ENCODE results near the gene KLHL10. TPM values are rescaled to one million over a fixed set of nuclear protein-coding genes. Genes with fewer than 3 reads are reported as not detected.

KLHL10 gene
- total and polyA plus RNA-seq, 4 donors = 0.03 to 0.17 (median 0.07) TPM; not detected in 1

DNA sequence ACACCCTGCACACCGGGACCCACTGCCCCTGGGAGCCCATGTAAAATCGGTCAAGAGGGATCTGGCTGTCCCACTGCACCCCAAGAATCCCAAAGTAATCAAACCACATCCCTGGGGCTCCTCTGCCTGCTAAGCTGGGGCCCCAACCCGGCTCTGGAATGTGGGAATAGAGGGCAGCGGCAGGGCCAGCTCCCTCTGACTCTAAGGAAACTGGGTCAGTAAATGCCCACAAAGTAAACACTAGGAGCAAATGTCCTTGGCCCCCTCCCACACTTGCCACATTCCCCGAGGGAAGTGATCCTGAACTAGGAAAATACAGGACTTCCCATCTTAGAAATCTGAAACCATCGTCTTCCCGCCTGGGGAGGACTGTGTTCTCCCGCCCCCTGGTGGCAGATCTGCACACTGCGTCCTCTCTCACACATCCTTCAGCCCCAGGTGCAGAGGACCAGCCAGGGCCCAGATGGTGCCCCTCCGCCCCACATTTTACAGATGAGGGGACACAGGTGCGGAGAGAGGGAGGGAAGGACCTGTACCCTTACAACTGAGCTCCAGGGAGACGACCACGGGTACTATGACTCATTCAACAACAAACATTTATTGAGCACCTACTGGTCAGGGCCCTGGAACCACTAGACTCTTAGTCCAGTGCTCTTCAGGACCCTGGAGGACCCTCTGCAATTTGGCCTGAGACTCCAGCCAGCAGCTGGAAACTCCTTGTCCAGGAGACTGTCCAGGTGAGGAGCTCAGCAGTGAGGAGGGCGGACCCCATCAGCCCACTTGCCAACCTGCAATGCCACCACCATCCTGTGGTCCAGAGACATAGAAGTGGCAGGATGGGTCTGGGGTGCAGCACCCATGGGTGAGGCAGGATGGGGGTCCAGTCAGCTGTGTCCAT lies 36.0 kb upstream of the KLHL10 start:
- no peak overlapping the region for H3K27ac ChIP-seq (ENCODE audit: low read depth in 1 of 2, low read length in 2 of 2)
- H3K27me3 ChIP-seq (ENCODE audit: control insufficient read depth in 4 of 4, insufficient read depth in 4 of 4, low read length in 3 of 4) = no peaks in the 10 kb centered on the region
- H3K36me3 ChIP-seq (ENCODE audit: control insufficient read depth in 4 of 4, insufficient read depth in 3 of 4, low read depth in 1 of 4, low read length in 3 of 4) = no peaks in the 10 kb centered on the region
- 20% methylated on average over 14 of the region's 14 CpGs for WGBS
- H3K9ac ChIP-seq (ENCODE audit: low read depth in 1 of 2, low read length in 2 of 2) = no peak overlapping the region
- TF ChIP-seq, protein P1, sequence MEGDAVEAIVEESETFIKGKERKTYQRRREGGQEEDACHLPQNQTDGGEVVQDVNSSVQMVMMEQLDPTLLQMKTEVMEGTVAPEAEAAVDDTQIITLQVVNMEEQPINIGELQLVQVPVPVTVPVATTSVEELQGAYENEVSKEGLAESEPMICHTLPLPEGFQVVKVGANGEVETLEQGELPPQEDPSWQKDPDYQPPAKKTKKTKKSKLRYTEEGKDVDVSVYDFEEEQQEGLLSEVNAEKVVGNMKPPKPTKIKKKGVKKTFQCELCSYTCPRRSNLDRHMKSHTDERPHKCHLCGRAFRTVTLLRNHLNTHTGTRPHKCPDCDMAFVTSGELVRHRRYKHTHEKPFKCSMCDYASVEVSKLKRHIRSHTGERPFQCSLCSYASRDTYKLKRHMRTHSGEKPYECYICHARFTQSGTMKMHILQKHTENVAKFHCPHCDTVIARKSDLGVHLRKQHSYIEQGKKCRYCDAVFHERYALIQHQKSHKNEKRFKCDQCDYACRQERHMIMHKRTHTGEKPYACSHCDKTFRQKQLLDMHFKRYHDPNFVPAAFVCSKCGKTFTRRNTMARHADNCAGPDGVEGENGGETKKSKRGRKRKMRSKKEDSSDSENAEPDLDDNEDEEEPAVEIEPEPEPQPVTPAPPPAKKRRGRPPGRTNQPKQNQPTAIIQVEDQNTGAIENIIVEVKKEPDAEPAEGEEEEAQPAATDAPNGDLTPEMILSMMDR (IDR thresholded peaks at IDR 0.05; ENCODE audit: low read depth, low read length, missing input control) = peak; percentile 97
- TF ChIP-seq RAD21 (IDR thresholded peaks at IDR 0.05) = peak; percentile 97 to 98
- no peak for TF ChIP-seq EGR1 (IDR thresholded peaks at IDR 0.05; ENCODE audit: low read depth in 2 of 2)
- H3K9me3 ChIP-seq (ENCODE audit: control insufficient read depth in 4 of 4, low read length in 3 of 4) = no peaks in the 10 kb centered on the region
- H3K4me3 ChIP-seq (ENCODE audit: low read depth in 1 of 3, low read length in 3 of 3) = no peak overlapping the region
- peaks cover 0 to 9% (median 3%) of the 10 kb centered on the region in 4 donors for H3K4me1 ChIP-seq (ENCODE audit: control insufficient read depth in 4 of 4, insufficient read depth in 4 of 4, low read length in 3 of 4)
- DNase-seq (ENCODE audit: low spot score) = peak; percentile 86

- no peaks in the 10 kb centered on the region for H3K9me3 ChIP-seq (ENCODE audit: control insufficient read depth in 4 of 4, low read length in 3 of 4)
- no peak for DNase-seq (ENCODE audit: low spot score)
- WGBS = 75% methylated on average over 24 of the region's 24 CpGs
- no peak overlapping the region for H3K4me3 ChIP-seq (ENCODE audit: low read depth in 1 of 3, low read length in 3 of 3)
- H3K27ac ChIP-seq (ENCODE audit: low read depth in 1 of 2, low read length in 2 of 2) = no peak overlapping the region
- H3K27me3 ChIP-seq (ENCODE audit: control insufficient read depth in 4 of 4, insufficient read depth in 4 of 4, low read length in 3 of 4) = no peaks in the 10 kb centered on the region
- TF ChIP-seq TAF1 (conservative IDR thresholded peaks at IDR 0.05) (no peak), FOXA1 (IDR thresholded peaks at IDR 0.05) (no peak), JUND (IDR thresholded peaks at IDR 0.05) (no peak), ZBTB33 (IDR thresholded peaks at IDR 0.05) (no peak), SP1 (IDR thresholded peaks at IDR 0.05) (no peak), YY1 (IDR thresholded peaks at IDR 0.05) (no peak), NR2F2 (IDR thresholded peaks at IDR 0.05) (no peak), HNF4A (conservative IDR thresholded peaks at IDR 0.05) (no peak), EGR1 (IDR thresholded peaks at IDR 0.05; ENCODE audit: low read depth in 2 of 2) (no peak), RXRA (IDR thresholded peaks at IDR 0.05) (no peak), HNF4G (IDR thresholded peaks at IDR 0.05) (no peak), MAX (IDR thresholded peaks at IDR 0.05) (no peak), RAD21 (IDR thresholded peaks at IDR 0.05) (no peak), GABPA (IDR thresholded peaks at IDR 0.05 in 1 of 2, conservative IDR thresholded peaks at IDR 0.05 in 1 of 2) (no peak), FOXA2 (IDR thresholded peaks at IDR 0.05) (no peak)
- TF ChIP-seq, protein P2, sequence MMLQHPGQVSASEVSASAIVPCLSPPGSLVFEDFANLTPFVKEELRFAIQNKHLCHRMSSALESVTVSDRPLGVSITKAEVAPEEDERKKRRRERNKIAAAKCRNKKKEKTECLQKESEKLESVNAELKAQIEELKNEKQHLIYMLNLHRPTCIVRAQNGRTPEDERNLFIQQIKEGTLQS (IDR thresholded peaks at IDR 0.05) = no peak
- TF ChIP-seq, protein P3, sequence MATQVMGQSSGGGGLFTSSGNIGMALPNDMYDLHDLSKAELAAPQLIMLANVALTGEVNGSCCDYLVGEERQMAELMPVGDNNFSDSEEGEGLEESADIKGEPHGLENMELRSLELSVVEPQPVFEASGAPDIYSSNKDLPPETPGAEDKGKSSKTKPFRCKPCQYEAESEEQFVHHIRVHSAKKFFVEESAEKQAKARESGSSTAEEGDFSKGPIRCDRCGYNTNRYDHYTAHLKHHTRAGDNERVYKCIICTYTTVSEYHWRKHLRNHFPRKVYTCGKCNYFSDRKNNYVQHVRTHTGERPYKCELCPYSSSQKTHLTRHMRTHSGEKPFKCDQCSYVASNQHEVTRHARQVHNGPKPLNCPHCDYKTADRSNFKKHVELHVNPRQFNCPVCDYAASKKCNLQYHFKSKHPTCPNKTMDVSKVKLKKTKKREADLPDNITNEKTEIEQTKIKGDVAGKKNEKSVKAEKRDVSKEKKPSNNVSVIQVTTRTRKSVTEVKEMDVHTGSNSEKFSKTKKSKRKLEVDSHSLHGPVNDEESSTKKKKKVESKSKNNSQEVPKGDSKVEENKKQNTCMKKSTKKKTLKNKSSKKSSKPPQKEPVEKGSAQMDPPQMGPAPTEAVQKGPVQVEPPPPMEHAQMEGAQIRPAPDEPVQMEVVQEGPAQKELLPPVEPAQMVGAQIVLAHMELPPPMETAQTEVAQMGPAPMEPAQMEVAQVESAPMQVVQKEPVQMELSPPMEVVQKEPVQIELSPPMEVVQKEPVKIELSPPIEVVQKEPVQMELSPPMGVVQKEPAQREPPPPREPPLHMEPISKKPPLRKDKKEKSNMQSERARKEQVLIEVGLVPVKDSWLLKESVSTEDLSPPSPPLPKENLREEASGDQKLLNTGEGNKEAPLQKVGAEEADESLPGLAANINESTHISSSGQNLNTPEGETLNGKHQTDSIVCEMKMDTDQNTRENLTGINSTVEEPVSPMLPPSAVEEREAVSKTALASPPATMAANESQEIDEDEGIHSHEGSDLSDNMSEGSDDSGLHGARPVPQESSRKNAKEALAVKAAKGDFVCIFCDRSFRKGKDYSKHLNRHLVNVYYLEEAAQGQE (IDR thresholded peaks at IDR 0.05) = no peak
- TF ChIP-seq, protein P1 (IDR thresholded peaks at IDR 0.05; ENCODE audit: low read depth, low read length, missing input control) = no peak
- peaks cover 0 to 9% (median 4%) of the 10 kb centered on the region in 4 donors for H3K4me1 ChIP-seq (ENCODE audit: control insufficient read depth in 4 of 4, insufficient read depth in 4 of 4, low read length in 3 of 4)
- H3K36me3 ChIP-seq (ENCODE audit: control insufficient read depth in 4 of 4, insufficient read depth in 3 of 4, low read depth in 1 of 4, low read length in 3 of 4) = no peaks in the 10 kb centered on the region
- H3K9ac ChIP-seq (ENCODE audit: low read depth in 1 of 2, low read length in 2 of 2) = no peak overlapping the region
These were observed 34.3 kb upstream of the KLHL10 start for GRCh38 chr17:41803049-41804020.

Measured in liver (tissue), 9 donors.